ENCODE data around the gene GTF2H4.
"Not testable (repeated sequence)": the region's sequence is repeated elsewhere in the genome, so short reads cannot be mapped to it uniquely, and the experiment has no call there.

Gene GTF2H4

GRCh38 chr6:30894935-30895334, 13.1 kb upstream of the GTF2H4 start:
- no peak for DNase-seq (ENCODE audit: low read depth in 2 of 2)

- DNase-seq (ENCODE audit: low read depth in 2 of 2), result no peak
Observed at GRCh38 chr6:30895343-30895742, 12.7 kb upstream of the GTF2H4 start.

GRCh38 chr6:30896541-30896940, 11.5 kb upstream of the GTF2H4 start:
- DNase-seq (ENCODE audit: low read depth in 2 of 2), result no peak

- no peak for DNase-seq (ENCODE audit: low read depth in 2 of 2)
Observed at GRCh38 chr6:30897882-30898281, 10.1 kb upstream of the GTF2H4 start.

- no peak for DNase-seq (ENCODE audit: low read depth in 2 of 2)
Observed at GRCh38 chr6:30898750-30899360, 9.2 kb upstream of the GTF2H4 start.

GRCh38 chr6:30900863-30901417, 7.1 kb upstream of the GTF2H4 start:
- no peak for DNase-seq (ENCODE audit: low read depth in 2 of 2)

- DNase-seq (ENCODE audit: low read depth in 2 of 2), result no peak
Observed at GRCh38 chr6:30901436-30901835, 6.6 kb upstream of the GTF2H4 start.

- DNase-seq (ENCODE audit: low read depth in 2 of 2), result not testable (repeated sequence)
Observed at GRCh38 chr6:30902196-30902595, 5.8 kb upstream of the GTF2H4 start.

GRCh38 chr6:30902709-30903108, 5.3 kb upstream of the GTF2H4 start:
- no peak for DNase-seq (ENCODE audit: low read depth in 2 of 2)

- no peak for DNase-seq (ENCODE audit: low read depth in 2 of 2)
Observed at GRCh38 chr6:30903236-30903635, 4.8 kb upstream of the GTF2H4 start.

GRCh38 chr6:30907290-30907757, 683 bp upstream of the GTF2H4 start:
- not testable (repeated sequence) for DNase-seq (ENCODE audit: low read depth in 2 of 2)

GRCh38 chr6:30908700-30909099, 693 bp downstream of the GTF2H4 start:
- DNase-seq (ENCODE audit: low read depth in 2 of 2), result no peak

- DNase-seq (ENCODE audit: low read depth in 2 of 2), result not testable (repeated sequence)
Observed at GRCh38 chr6:30910473-30910872, 2.5 kb downstream of the GTF2H4 start.

GRCh38 chr6:30912746-30913520, 4.9 kb downstream of the GTF2H4 start:
- no peak for DNase-seq (ENCODE audit: low read depth in 2 of 2)

- no peak for DNase-seq (ENCODE audit: low read depth in 2 of 2)
Observed at GRCh38 chr6:30913721-30914075, 5.7 kb downstream of the GTF2H4 start.

- DNase-seq (ENCODE audit: low read depth in 2 of 2), result peak; percentile 74 to 76
Observed at GRCh38 chr6:30914076-30914853, 6.3 kb downstream of the GTF2H4 start, which contains the start of gene VARS2. Gene VARS2 (plus strand): TSS chr6:30914238. CDS start chr6:30914837, 599 bp downstream.

GRCh38 chr6:30914854-30915590, 7.0 kb downstream of the GTF2H4 start:
- DNase-seq (ENCODE audit: low read depth in 2 of 2), result no peak

- no peak for DNase-seq (ENCODE audit: low read depth in 2 of 2)
Observed at GRCh38 chr6:30915591-30915946, 7.6 kb downstream of the GTF2H4 start.

- no peak for DNase-seq (ENCODE audit: low read depth in 2 of 2)
Observed at GRCh38 chr6:30917041-30917440, 9.0 kb downstream of the GTF2H4 start.

GRCh38 chr6:30917487-30917886, 9.5 kb downstream of the GTF2H4 start:
- DNase-seq (ENCODE audit: low read depth in 2 of 2), result no peak

GRCh38 chr6:30918670-30919069, 10.7 kb downstream of the GTF2H4 start:
- DNase-seq (ENCODE audit: low read depth in 2 of 2), result no peak

GRCh38 chr6:30922447-30922852, 14.4 kb downstream of the GTF2H4 start:
- no peak for DNase-seq (ENCODE audit: low read depth in 2 of 2)

Measured in activated CD4-positive, alpha-beta T cell treated with anti-CD3 and anti-CD28 coated beads for 24 hours (primary cell).